DOHH2 (cell line): Measurements from ENCODE around the gene SRSF1.

Source experiments
- H3F3A ChIP-seq: fragments of 200-600 bp; sonication (generic), shearing (Covaris generic); 2 replicates; pipeline ENCODE4 v1.6.0; 2016; ENCODE audit warnings: antibody characterized with exemption, mild to moderate bottlenecking; ENCODE audit not compliant: control insufficient read depth, insufficient read depth
- H3K27ac ChIP-seq: fragments of 200-600 bp; sonication (generic); 2 replicates; pipeline ENCODE4 v1.5.1; 2014; ENCODE audit warnings: low read depth, mild to moderate bottlenecking, low read length, moderate library complexity
- H3K27me3 ChIP-seq: fragments of 200-600 bp; sonication (generic); 2 replicates; pipeline ENCODE4 v1.6.1; 2014; ENCODE audit warnings: mild to moderate bottlenecking, low read length, mixed read lengths; ENCODE audit not compliant: control insufficient read depth
- H3K36me3 ChIP-seq: fragments of 200-600 bp; sonication (generic); 2 replicates; pipeline ENCODE4 v1.6.1; 2014; ENCODE audit warnings: mild to moderate bottlenecking, low read length, moderate library complexity, mixed read lengths; ENCODE audit not compliant: control insufficient read depth
- H3K4me1 ChIP-seq: fragments of 200-600 bp; sonication (generic); 2 replicates; pipeline ENCODE4 v1.6.1; 2014; ENCODE audit warnings: mild to moderate bottlenecking, low read length, mixed read lengths; ENCODE audit not compliant: control insufficient read depth
- H3K4me2 ChIP-seq: fragments of 200-600 bp; sonication (generic); 2 replicates; pipeline ENCODE4 v1.6.0; 2014; ENCODE audit warnings: mild to moderate bottlenecking, low read length, moderate library complexity
- H3K4me3 ChIP-seq: fragments of 200-600 bp; sonication (generic); 2 replicates; pipeline ENCODE4 v1.5.1; 2014; ENCODE audit warnings: mild to moderate bottlenecking, low read length, mixed read lengths
- H3K79me2 ChIP-seq: fragments of 200-600 bp; sonication (generic); 2 replicates; pipeline ENCODE4 v1.6.1; 2014; ENCODE audit warnings: mild to moderate bottlenecking, low read length, mixed read lengths; ENCODE audit not compliant: control insufficient read depth
- H3K9me2 ChIP-seq: fragments of 200-600 bp; sonication (generic); replicated peaks from 2 replicates; pipeline ENCODE4 v1.6.1; 2014; ENCODE audit warnings: mild to moderate bottlenecking, low read length, mixed read lengths; ENCODE audit not compliant: control insufficient read depth
- H3K9me3 ChIP-seq: fragments of 200-600 bp; sonication (generic); 2 replicates; pipeline ENCODE4 v1.6.1; 2014; ENCODE audit warnings: antibody characterized with exemption, low read length, mixed read lengths; ENCODE audit not compliant: control insufficient read depth, insufficient read depth
- H4K20me1 ChIP-seq: fragments of 200-600 bp; sonication (generic); 2 replicates; pipeline ENCODE4 v1.6.0; 2014; ENCODE audit warnings: low read depth, mild to moderate bottlenecking, antibody characterized with exemption, low read length, moderate library complexity; ENCODE audit not compliant: control insufficient read depth, insufficient read depth
- CTCF ChIP-seq: fragments of 200-600 bp; sonication (generic); IDR thresholded peaks from one replicate; pipeline ENCODE4 v1.5.1; 2014; ENCODE audit warnings: antibody characterized with exemption, mild to moderate bottlenecking, low read depth, low read length; ENCODE audit not compliant: poor library complexity, severe bottlenecking
- EZH2phosphoT487 ChIP-seq: fragments of 200-600 bp; sonication (generic); IDR thresholded peaks from 2 replicates; pipeline ENCODE4 v1.6.1; 2017; ENCODE audit warnings: borderline replicate concordance, mild to moderate bottlenecking, antibody characterized with exemption, low read length, moderate library complexity, mixed read lengths

Gene SRSF1

GRCh38 chr17:58032691-58033415 lies 25.8 kb upstream of the SRSF1 start:
- no peaks in the 10 kb centered on the region for H3K9me2 ChIP-seq
- no peaks in the 10 kb centered on the region for H3F3A ChIP-seq
- no peaks in the 10 kb centered on the region for H4K20me1 ChIP-seq
- H3K4me1 ChIP-seq = no peaks in the 10 kb centered on the region
- TF ChIP-seq EZH2phosphoT487 (no peak), CTCF (no peak)
- peaks cover 11% of the 10 kb centered on the region for H3K27me3 ChIP-seq
- no peak overlapping the region for H3K27ac ChIP-seq
- no peaks in the 10 kb centered on the region for H3K79me2 ChIP-seq
- H3K9me3 ChIP-seq = no peaks in the 10 kb centered on the region
- no peaks in the 10 kb centered on the region for H3K36me3 ChIP-seq
- H3K4me3 ChIP-seq = no peak overlapping the region
- no peak overlapping the region for H3K4me2 ChIP-seq

DNA sequence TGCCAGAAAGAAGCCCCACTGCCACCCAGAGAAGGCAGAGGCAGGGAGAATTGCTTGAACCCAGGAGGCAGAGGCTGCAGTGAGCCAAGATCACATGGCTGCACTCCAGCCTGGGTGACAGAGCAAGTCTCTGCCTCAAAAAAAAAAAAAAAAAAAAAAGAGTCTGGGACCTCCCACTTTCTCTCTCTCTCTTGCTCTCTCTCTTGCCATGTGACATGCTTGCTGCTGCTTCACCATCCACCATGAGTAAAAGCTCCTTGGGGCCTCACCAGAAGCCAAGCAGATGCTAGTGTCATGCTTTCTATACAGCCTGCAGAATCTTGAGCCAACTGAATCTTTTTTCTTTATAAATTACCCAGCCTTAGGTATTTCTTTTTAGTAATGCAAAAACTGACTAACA lies 21.5 kb upstream of the SRSF1 start:
- Histone ChIP-seq H3K4me1 (no peaks in the 10 kb centered on the region), H3K36me3 (no peaks in the 10 kb centered on the region)

GRCh38 chr17:58020401-58020800 lies 13.4 kb upstream of the SRSF1 start:
- Histone ChIP-seq H4K20me1 (no peaks in the 10 kb centered on the region), H3K79me2 (no peaks in the 10 kb centered on the region), H3K27me3 (peaks cover 4% of the 10 kb centered on the region; the same call in 1 of the 2 replicates), H3K9me3 (no peaks in the 10 kb centered on the region), H3F3A (0 out of 2 replicates have a peak, but pooled peaks cover 2% of the 10 kb centered on the region), H3K36me3 (no peaks in the 10 kb centered on the region), H3K4me3 (no peak overlapping the region), H3K27ac (no peak overlapping the region), H3K9me2 (no peaks in the 10 kb centered on the region), H3K4me2 (no peak overlapping the region), H3K4me1 (peaks cover 15% of the 10 kb centered on the region)
- TF ChIP-seq CTCF (no peak), EZH2phosphoT487 (no peak)

More for the DNA sequence above, 21.5 kb upstream of the SRSF1 start:
- H4K20me1 ChIP-seq = no peaks in the 10 kb centered on the region
- no peaks in the 10 kb centered on the region for H3K79me2 ChIP-seq
- no peak overlapping the region for H3K27ac ChIP-seq
- no peak overlapping the region for H3K4me2 ChIP-seq
- H3K9me3 ChIP-seq = no peaks in the 10 kb centered on the region
- no peaks in the 10 kb centered on the region for H3F3A ChIP-seq
- peaks cover 23% of the 10 kb centered on the region for H3K27me3 ChIP-seq
- H3K9me2 ChIP-seq = no peaks in the 10 kb centered on the region
- no peak overlapping the region for H3K4me3 ChIP-seq
- no peak for TF ChIP-seq CTCF
- no peak for TF ChIP-seq EZH2phosphoT487
